ENCODE data around the gene TRABD2B. TPM values are rescaled to one million over a fixed set of nuclear protein-coding genes. Genes with fewer than 3 reads are reported as not detected.

Gene TRABD2B
- total RNA-seq, 1 experiment from 2014 or later = not detected

DNA sequence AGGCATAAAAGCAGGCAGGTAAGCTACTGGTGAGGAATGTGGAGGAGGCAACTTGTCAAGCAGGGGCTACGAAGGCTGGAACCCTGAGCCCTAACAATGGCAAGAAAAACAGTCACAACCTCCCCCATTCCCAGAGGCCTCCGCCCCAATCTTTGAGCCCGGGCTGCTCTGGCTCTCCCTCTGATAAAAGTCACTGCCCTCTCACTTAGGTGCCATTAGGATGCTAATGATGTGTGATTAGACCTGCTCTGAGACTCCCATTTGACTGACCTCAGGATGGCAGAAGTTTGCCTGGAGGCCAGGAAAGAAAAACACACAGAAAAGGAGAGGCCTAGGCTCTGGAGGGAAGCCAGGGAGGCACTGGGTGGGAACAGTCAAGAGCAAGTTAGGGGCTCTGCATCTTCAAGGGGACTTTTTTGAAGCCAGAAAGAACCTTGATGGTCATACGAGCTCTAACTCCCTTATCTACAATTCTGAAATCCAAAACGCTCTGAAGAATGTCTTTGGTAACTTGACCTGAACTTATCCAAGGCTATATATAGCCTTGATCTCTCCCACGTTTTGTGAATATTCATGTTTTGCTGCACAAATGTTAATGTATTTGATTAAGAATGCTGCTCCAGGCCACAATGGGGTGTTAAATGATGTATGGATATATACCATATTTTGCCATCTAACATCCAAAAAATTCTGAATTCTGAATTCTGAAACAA, 98.9 kb downstream of the TRABD2B start:
- TF ChIP-seq EZH2 (IDR thresholded peaks at IDR 0.05; ENCODE audit: borderline replicate concordance, low read depth, low read length, poor library complexity, severe bottlenecking) = no peak
- TF ChIP-seq, protein P1, sequence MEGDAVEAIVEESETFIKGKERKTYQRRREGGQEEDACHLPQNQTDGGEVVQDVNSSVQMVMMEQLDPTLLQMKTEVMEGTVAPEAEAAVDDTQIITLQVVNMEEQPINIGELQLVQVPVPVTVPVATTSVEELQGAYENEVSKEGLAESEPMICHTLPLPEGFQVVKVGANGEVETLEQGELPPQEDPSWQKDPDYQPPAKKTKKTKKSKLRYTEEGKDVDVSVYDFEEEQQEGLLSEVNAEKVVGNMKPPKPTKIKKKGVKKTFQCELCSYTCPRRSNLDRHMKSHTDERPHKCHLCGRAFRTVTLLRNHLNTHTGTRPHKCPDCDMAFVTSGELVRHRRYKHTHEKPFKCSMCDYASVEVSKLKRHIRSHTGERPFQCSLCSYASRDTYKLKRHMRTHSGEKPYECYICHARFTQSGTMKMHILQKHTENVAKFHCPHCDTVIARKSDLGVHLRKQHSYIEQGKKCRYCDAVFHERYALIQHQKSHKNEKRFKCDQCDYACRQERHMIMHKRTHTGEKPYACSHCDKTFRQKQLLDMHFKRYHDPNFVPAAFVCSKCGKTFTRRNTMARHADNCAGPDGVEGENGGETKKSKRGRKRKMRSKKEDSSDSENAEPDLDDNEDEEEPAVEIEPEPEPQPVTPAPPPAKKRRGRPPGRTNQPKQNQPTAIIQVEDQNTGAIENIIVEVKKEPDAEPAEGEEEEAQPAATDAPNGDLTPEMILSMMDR (conservative IDR thresholded peaks at IDR 0.05; ENCODE audit: low read depth, low read length) = no peak
- no TSS peak for BruUV-seq (replicated peaks)
- H3K9me3 ChIP-seq (ENCODE audit: low read depth, low read length, poor library complexity, severe bottlenecking) = no peaks in the 10 kb centered on the region
- H3K36me3 ChIP-seq (ENCODE audit: insufficient read depth, low read length, poor library complexity, severe bottlenecking) = no peaks in the 10 kb centered on the region
- H3K27ac ChIP-seq (ENCODE audit: low read depth, low read length, poor library complexity, severe bottlenecking) = no peak overlapping the region
- no peak overlapping the region for H3K4me3 ChIP-seq (ENCODE audit: low read depth, low read length, poor library complexity, severe bottlenecking)
- ChIA-PET CTCF (no interaction called here), POLR2A (ENCODE audit: low non-redundant PET) (no interaction called here)
- no peak for DNase-seq (ENCODE audit: low spot score)
- intact Hi-C loops (cut with micrococcal nuclease; ENCODE audit: unreplicated experiment) = no loop called here
- H3K4me1 ChIP-seq (ENCODE audit: insufficient read depth, low read length, poor library complexity, severe bottlenecking) = no peaks in the 10 kb centered on the region
- H3K27me3 ChIP-seq (replicated peaks; ENCODE audit: insufficient read depth, low read depth, low read length, poor library complexity) = peaks cover 14% of the 10 kb centered on the region

DNA sequence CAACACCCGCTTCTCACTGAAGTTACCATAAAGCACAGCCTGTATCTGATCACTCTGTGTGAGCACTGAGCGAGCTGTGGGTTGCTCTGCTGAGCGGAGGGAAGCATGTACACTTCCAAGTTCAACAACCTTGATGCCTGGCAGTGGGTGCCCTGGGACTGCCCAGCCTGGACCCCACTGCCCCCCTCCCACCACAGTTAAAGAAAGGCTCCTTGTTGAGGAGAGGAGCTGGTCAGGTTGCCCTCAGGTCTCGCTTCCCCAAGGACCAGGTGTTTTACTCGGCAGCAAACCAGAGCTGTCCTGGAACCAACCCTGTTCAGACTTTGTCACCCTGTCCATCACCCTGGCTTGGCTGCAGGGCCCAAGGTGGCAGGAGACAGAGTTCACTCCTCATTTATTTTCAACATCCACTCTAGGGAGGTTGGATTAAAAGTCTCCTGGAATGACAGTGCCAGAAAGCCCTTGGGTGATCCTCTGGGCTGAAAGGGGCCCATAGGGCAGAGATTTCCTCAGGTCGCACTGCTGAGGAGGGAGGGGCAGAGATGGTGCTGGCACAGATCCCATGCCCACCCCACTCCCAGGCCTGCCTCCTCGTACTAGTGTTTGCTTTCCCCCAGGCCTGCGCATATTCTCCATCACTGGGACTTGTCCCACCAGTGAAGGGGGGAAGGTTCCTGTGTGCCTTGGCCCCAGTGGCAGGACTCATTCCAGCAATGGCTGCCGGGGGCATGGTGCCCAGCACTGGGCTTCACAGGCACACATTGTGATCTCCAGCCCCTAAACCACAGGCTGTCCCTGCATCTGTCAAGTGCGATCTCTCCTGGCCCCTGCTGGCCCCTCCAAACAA, 101.7 kb downstream of the TRABD2B start:
- POLR2A ChIA-PET (ENCODE audit: low non-redundant PET) = no interaction called here
- TF ChIP-seq, protein P1 (conservative IDR thresholded peaks at IDR 0.05; ENCODE audit: low read depth, low read length) = no peak
- no peak for TF ChIP-seq EZH2 (IDR thresholded peaks at IDR 0.05; ENCODE audit: borderline replicate concordance, low read depth, low read length, poor library complexity, severe bottlenecking)
- no peaks in the 10 kb centered on the region for H3K4me1 ChIP-seq (ENCODE audit: insufficient read depth, low read length, poor library complexity, severe bottlenecking)
- no peak overlapping the region for H3K4me3 ChIP-seq (ENCODE audit: low read depth, low read length, poor library complexity, severe bottlenecking)
- H3K27ac ChIP-seq (ENCODE audit: low read depth, low read length, poor library complexity, severe bottlenecking) = no peak overlapping the region
- intact Hi-C loops (cut with micrococcal nuclease; ENCODE audit: unreplicated experiment) = no loop called here
- no peak for DNase-seq (ENCODE audit: low spot score)
- no peaks in the 10 kb centered on the region for H3K9me3 ChIP-seq (ENCODE audit: low read depth, low read length, poor library complexity, severe bottlenecking)
- no TSS peak for BruUV-seq (replicated peaks)
- no peaks in the 10 kb centered on the region for H3K36me3 ChIP-seq (ENCODE audit: insufficient read depth, low read length, poor library complexity, severe bottlenecking)
- peaks cover 30% of the 10 kb centered on the region for H3K27me3 ChIP-seq (replicated peaks; ENCODE audit: insufficient read depth, low read depth, low read length, poor library complexity)
- CTCF ChIA-PET = no interaction called here

GRCh38 chr1:47894410-47895278, 102.5 kb downstream of the TRABD2B start:
- intact Hi-C loops (cut with micrococcal nuclease; ENCODE audit: unreplicated experiment) = no loop called here
- no peak for TF ChIP-seq EZH2 (IDR thresholded peaks at IDR 0.05; ENCODE audit: borderline replicate concordance, low read depth, low read length, poor library complexity, severe bottlenecking)
- ChIA-PET POLR2A (ENCODE audit: low non-redundant PET) (no interaction called here), CTCF (no interaction called here)
- Histone ChIP-seq H3K4me1 (ENCODE audit: insufficient read depth, low read length, poor library complexity, severe bottlenecking) (no peaks in the 10 kb centered on the region), H3K36me3 (ENCODE audit: insufficient read depth, low read length, poor library complexity, severe bottlenecking) (no peaks in the 10 kb centered on the region), H3K9me3 (ENCODE audit: low read depth, low read length, poor library complexity, severe bottlenecking) (no peaks in the 10 kb centered on the region), H3K27ac (ENCODE audit: low read depth, low read length, poor library complexity, severe bottlenecking) (no peak overlapping the region), H3K27me3 (replicated peaks; ENCODE audit: insufficient read depth, low read depth, low read length, poor library complexity) (peaks cover 30% of the 10 kb centered on the region), H3K4me3 (ENCODE audit: low read depth, low read length, poor library complexity, severe bottlenecking) (no peak overlapping the region)
- DNase-seq (ENCODE audit: low spot score) = no peak
- no TSS peak for BruUV-seq (replicated peaks)

Data from A673 (cell line).